Cardiac septum (tissue), 1 donor: ENCODE data around the gene CDH13. TPM values are rescaled to one million over a fixed set of nuclear protein-coding genes. Genes with fewer than 3 reads are reported as not detected.

ENCODE experiments used
- DNase-seq: peaks from one replicate; pipeline ENCODE4 v3.0.0-alpha.2; 2020; ENCODE audit warnings: low spot score
- intact Hi-C: fragments of 100-400 bp; cut with DNase I; formaldehyde crosslinking; loops from one replicate; pipeline ENCODE4 v1.14.0; 2022
- total RNA-seq: library from RNA; stranded (reverse); fragmentation: NEBNext Ultra II Directional; extraction: Animal tissue kit (Norgen Biotek cat#: 25700); gene quantifications from one replicate; pipeline ENCODE4 v1.2.1, GENCODE V29; 2021
- donor health status: DM: no; HTN: no; CAD: no.

The CDH13 gene
- total RNA-seq, 1 donor from 2014 or later = 108 TPM

- no peak for DNase-seq
- intact Hi-C loops = no loop called here
Observed at GRCh38 chr16:83143788-83144187, 517.0 kb downstream of the CDH13 start.

GRCh38 chr16:83145297-83145696 lies 518.5 kb downstream of the CDH13 start:
- intact Hi-C loops = no loop called here
- DNase-seq = no peak

GRCh38 chr16:83147244-83147643 lies 520.5 kb downstream of the CDH13 start:
- no peak for DNase-seq

DNA sequence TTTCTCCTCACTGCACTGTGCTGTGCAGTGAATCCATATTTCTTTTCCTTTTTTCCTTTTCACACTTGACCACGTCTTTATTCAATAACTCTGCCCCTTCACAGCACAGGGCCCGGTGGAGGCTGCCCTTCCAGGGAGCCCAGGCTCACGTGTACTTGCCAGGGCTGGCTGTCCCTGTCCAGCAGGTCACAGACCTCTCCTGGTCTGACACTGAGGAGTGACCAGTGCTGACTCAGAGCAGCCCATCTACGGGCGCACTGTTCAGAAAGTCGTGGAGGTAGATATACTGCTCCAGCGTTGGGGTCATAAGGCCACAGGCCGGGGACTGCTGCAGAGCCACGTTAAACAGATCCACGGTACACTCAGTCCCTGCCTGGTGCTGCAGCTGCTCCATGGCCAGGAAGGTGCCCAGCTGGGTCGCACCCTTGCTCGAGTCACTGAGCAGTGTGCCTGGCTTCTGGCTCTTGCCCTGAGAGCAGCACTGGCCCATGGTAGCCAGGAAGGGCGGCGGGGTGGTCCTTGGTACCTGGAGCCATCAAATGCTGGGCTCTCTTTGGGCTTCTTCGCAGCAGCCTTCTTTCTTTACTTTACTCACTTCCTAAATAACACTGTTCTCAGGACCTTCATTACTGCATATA lies 531.7 kb downstream of the CDH13 start:
- intact Hi-C loops = no loop called here
- DNase-seq = no peak

More at GRCh38 chr16:83147244-83147643, 520.5 kb downstream of the CDH13 start:
- intact Hi-C loops = no loop called here

- DNase-seq = no peak
- intact Hi-C loops = no loop called here
Observed at GRCh38 chr16:83159049-83159448, 532.3 kb downstream of the CDH13 start.

DNA sequence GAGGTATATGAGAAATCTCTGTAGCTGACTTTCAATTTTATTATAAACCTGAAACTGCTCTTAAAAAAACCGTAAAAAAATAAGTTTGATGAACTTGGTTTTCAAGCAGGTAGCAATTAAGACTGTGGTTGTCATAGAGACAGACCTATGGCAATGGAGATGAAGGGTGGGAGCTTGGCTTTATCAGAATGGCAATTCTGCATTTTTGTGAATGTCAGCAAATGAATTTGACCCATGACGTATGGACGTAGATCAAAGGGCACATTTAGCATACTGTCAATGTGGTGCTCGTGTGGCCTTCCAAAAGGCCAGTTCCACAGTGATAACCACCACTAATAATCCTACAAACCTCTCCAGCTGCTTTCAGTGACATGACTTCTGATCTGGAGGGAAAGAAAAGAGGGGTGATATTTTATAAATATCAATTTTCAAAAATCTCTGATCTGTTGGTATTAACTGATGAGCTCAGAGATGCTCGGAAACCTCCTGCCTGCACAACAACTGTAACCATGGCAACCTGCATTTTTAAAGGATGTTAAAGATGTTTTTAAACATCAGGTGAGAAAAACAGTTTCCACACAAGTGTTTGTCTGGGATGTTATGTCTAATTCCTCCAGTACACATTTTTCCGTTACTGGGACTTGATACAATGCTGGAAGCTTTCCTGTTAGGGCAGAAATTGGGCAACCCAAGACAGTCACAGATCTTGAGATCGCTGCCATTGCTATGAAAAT lies 533.7 kb downstream of the CDH13 start:
- no peak for DNase-seq

DNA sequence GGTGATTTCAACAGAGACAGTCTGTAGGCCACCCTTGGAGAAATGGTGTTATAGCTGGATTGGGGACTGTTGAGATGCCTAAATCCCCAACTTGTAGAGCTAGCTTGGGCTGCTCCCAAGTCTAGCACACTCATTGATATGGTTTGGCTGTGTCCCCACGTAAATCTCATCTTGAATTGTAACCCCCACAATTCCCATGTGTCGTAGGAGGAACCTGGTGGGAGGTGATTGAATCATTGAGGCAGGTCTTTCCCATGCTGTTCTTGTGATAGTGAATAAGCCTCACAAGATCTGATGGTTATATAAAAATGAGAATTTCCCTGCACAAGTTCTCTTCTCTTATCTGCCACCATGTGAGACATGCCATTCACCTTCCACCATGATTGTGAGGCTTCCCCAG lies 536.0 kb downstream of the CDH13 start:
- intact Hi-C loops = no loop called here
- DNase-seq = no peak

More for the DNA sequence above, 533.7 kb downstream of the CDH13 start:
- intact Hi-C loops = no loop called here

DNA sequence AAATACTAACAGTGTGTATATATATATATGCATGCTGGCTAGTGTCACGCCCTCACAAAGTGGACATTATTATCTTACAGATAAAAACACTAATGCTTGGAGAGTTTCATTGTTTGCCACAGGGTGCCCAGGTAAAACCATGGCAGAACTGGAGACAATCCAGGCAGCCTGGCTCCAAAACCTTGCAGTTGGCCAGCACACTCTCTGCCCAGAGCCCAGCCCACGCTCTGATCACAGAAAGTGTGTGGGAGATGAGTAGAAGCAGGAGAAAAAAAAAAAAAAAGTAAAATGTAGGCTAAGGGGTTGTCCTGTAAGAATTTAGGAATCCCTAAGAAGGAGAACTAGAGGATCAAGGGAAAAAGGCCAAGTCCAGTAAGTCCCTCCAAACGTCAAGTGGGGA lies 538.0 kb downstream of the CDH13 start:
- intact Hi-C loops = no loop called here

GRCh38 chr16:83171396-83171795 lies 544.6 kb downstream of the CDH13 start:
- DNase-seq = no peak
- intact Hi-C loops = no loop called here

More for the DNA sequence above, 538.0 kb downstream of the CDH13 start:
- DNase-seq = no peak

DNA sequence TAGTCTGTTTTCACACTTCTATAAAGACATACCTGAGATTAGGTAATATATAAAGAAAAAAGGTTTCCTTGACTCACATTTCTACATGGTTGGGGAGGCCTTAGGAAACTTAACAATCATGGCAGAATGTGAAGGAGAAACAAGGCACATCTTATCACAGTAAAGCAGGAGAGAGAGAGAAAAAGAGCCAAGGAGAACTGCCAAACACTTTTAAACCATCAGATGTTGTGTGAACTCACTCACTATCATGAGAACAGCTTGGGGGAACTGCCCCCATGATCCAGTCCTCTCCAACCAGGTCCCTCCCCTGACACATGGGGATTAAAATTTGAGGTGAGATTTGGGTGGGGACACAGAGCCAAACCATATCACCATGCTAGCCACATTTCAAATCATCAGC lies 547.9 kb downstream of the CDH13 start:
- DNase-seq = no peak
- intact Hi-C loops = no loop called here

DNA sequence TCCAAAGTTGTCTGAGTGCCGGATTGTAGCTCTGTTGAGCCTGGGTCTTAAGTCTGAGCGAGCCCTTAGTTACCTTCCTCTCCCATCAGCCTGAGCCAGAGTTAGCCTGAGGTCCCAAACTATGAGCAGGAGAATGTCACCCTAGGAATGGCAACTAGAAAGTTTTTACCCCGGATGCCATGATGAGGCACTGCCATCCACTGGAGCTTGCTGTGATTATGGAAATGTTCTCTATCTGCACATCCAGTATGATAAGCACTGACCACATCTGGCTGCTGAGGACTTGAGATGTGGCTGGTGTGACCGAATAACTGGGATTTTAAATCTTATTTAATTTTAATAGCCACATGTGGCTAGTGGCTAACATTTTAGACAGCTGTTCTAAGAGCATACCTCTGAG lies 550.0 kb downstream of the CDH13 start:
- intact Hi-C loops = no loop called here
- no peak for DNase-seq

- DNase-seq = no peak
- intact Hi-C loops = no loop called here
Observed at GRCh38 chr16:83185902-83186301, 559.1 kb downstream of the CDH13 start.

DNA sequence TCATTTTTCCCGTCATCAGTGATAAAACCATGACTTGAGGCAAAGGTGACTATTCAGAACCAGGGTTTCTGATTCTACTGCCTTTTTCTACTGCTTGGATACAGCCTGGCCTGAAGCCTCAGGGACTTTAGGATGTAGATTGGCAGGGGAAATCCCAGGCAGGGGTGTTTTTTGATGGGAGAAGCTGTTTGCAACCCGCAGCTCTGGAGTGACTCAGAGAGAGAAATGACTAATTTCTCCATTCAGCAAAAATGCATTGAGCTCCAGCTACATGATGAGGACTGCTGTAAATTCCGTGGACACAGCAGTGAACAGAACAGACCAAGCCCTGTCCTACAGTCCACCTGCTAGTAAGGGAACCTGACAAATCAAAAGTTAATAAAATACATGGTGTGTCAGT lies 560.6 kb downstream of the CDH13 start:
- intact Hi-C loops = no loop called here

GRCh38 chr16:83196796-83197195 lies 570.0 kb downstream of the CDH13 start:
- intact Hi-C loops = loop anchor here (10.0 kb wide), 1 partner anchor 248 kb away; no protein-coding TSS in a partner anchor
- no peak for DNase-seq

More for the DNA sequence above, 560.6 kb downstream of the CDH13 start:
- no peak for DNase-seq

DNA sequence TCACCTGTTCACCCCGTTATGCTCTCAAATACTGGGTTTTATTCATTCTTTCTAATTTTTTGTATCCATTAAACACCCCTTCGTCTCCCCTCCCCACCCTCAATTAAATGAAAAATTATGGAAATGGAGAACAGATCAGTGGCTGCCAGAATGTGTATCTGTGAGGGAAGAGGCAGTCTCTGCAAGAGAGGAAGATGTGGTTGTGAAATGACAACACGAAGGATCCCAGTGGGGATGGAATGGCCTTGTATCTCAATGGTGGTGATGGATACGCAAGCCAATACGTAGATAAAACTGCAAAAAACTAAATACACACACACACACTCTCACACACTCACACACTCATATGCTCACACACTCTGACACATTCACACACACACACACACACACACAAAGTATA lies 570.7 kb downstream of the CDH13 start:
- intact Hi-C loops = loop anchor here (10.0 kb wide), 1 partner anchor 247 kb away; no protein-coding TSS in a partner anchor
- no peak for DNase-seq

DNA sequence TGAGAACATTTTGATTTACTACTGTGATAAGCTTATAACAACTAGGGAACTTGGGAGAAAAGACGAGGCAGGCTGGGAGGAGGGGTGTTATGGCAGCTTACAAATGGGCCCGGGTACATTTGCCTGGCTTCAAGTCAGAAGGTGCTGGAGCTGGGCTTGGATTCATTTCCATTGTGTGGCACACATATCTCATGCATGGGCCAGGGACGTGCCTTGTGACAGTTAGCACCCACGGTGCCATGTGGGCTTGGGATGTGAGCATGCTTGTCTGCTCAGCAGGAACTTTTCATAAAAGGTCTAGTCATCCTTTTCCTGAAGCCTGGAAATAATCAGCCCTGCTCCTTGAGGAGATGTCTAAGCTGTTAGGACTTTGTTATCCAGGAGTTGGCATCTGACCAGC lies 572.2 kb downstream of the CDH13 start:
- no peak for DNase-seq
- intact Hi-C loops = loop anchor here (10.0 kb wide), 1 partner anchor 246 kb away; no protein-coding TSS in a partner anchor

DNA sequence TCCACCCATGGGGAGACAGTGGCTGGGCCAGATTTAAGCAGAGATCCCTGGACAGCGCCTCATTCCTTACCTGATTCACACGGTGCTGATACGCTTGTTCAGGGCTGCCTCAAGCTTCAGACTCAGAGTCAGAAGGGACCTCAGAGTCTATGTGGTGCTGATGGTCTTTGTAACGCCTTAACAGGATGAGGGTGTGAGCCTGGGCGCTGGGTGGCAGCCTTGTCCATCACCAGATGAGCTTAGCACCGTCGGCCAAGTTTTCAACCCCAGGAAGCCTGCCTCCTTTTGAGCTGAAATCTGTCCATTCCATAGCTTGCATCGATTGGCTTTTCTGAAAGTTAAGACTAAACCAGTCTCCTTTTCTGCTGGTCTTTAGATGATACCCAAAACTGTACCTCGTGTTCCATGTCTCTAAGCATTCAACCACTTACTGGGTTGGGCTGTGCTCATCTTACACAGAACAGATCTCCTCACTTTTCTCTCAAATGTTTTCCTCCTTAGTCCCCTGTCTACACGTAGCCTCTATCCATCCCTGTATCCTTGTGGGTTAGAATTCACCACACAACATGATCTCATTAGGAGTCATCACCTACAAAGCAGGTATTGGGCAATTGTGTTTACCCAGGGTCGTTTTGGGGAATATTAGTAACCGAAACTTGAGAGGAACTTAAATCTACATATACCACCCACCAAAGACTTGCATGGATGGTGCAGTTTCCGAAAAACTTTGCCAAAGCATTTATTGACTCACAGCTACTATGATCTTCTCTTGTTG lies 573.4 kb downstream of the CDH13 start:
- DNase-seq = no peak
- intact Hi-C loops = no loop called here

GRCh38 chr16:83201748-83202147 lies 575.0 kb downstream of the CDH13 start:
- intact Hi-C loops = no loop called here
- DNase-seq = no peak

- no peak for DNase-seq
- intact Hi-C loops = no loop called here
Observed at GRCh38 chr16:83205896-83206295, 579.1 kb downstream of the CDH13 start.

- intact Hi-C loops = no loop called here
- no peak for DNase-seq
Observed at GRCh38 chr16:83206426-83206825, 579.7 kb downstream of the CDH13 start.
